HCT116 (cell line): Measurements from ENCODE around the gene TMEFF2. TPM values are rescaled to one million over a fixed set of nuclear protein-coding genes. Genes with fewer than 3 reads are reported as not detected.

ENCODE experiments used
- ATAC-seq: fragments of 200-7000 bp; cut with Tn5 transposase; 2 replicates; pipeline ENCODE4 v1.9.1; 2020; ENCODE audit warnings: mild to moderate bottlenecking, moderate library complexity
- BruUV-seq: library from RNA; stranded (reverse); fragments of 400-500 nt; replicated peaks from 2 replicates; lab custom pipeline; 2021; lab: Mats Ljungman, UMichigan
- CTCF ChIA-PET: fragments of 300-600 bp; sonication (Branson Sonifier 250); formaldehyde crosslinking; loops from one replicate; lab custom pipeline; 2021; ENCODE audit warnings: antibody characterized with exemption; lab: Charles Lee
- POLR2A ChIA-PET: fragments of 300-600, 350-600 bp; sonication (Branson Sonifier 250); formaldehyde crosslinking; loops from one replicate; lab custom pipeline; 2021; ENCODE audit warnings: antibody characterized with exemption; lab: Charles Lee
- RAD21 ChIA-PET, 2 experiments: fragments of 300-600 bp; sonication (Branson Sonifier 250); formaldehyde crosslinking; loops; one replicate each; lab custom pipeline; 2023; ENCODE audit warnings: low total read pairs in 2 of 2; ENCODE audit not compliant: uncharacterized antibody in 2 of 2, unreplicated experiment in 2 of 2, low non-redundant PET in 1 of 2; lab: Charles Lee
- DNase-seq: peaks from one replicate; pipeline ENCODE4 v3.0.0-alpha.2; 2010; ENCODE audit warnings: low read depth, low spot score
- H2AFZ ChIP-seq: fragments of 200-600 bp; shearing (Covaris generic), sonication (generic); 2 replicates; pipeline ENCODE4 v1.6.1; 2017; ENCODE audit warnings: low read depth, mixed run types, mixed read lengths, antibody characterized with exemption, low read length; ENCODE audit not compliant: poor library complexity, severe bottlenecking
- H3K27ac ChIP-seq: 2 replicates; pipeline ENCODE4 v1.5.1; 2012; ENCODE audit warnings: low read depth, low read length
- H3K27me3 ChIP-seq: fragments of 200-600 bp; sonication (generic); 2 replicates; pipeline ENCODE4 v1.6.1; 2016; ENCODE audit warnings: mixed run types, low read length, mixed read lengths; ENCODE audit not compliant: insufficient read depth
- H3K36me3 ChIP-seq, 2 experiments: fragments of 200-500 bp in 1 of 2; fragments of 200-600 bp in 1 of 2; sonication (Bioruptor generic) in 1 of 2; sonication (generic) in 1 of 2; 2 replicates each; pipeline versions ENCODE4 v1.5.1 to v1.6.1; 2014 to 2016; ENCODE audit warnings: low read length in 2 of 2, inconsistent platforms in 1 of 2, mixed read lengths in 1 of 2, mixed run types in 1 of 2; ENCODE audit not compliant: insufficient read depth in 2 of 2, control insufficient read depth in 1 of 2
- H3K4me1 ChIP-seq, 2 experiments: fragments of 200-600 bp in 1 of 2; sonication (generic) in 1 of 2; 2 replicates each; pipeline versions ENCODE4 v1.5.1 to v1.6.1; 2012 to 2017; ENCODE audit warnings: low read length in 2 of 2, inconsistent platforms in 1 of 2, mild to moderate bottlenecking in 1 of 2, mixed read lengths in 1 of 2, mixed run types in 1 of 2, moderate library complexity in 1 of 2; ENCODE audit not compliant: insufficient read depth in 2 of 2, control insufficient read depth in 1 of 2
- H3K4me2 ChIP-seq: fragments of 200-600 bp; sonication (generic); 2 replicates; pipeline ENCODE4 v1.6.1; 2017; ENCODE audit warnings: mixed run types, low read length, mixed read lengths
- H3K4me3 ChIP-seq, 2 experiments: fragments of 200-600 bp in 1 of 2; sonication (generic) in 1 of 2; replicated peaks in 1 of 2; 2 replicates each; pipeline ENCODE4 v1.5.1; 2011 to 2016; ENCODE audit warnings: low read length in 2 of 2, control low read depth in 1 of 2, low read depth in 1 of 2, mild to moderate bottlenecking in 1 of 2, mixed read lengths in 1 of 2, mixed run types in 1 of 2
- H3K79me2 ChIP-seq: fragments of 200-600 bp; sonication (generic); 2 replicates; pipeline ENCODE4 v1.6.1; 2017; ENCODE audit warnings: mild to moderate bottlenecking, mixed run types, low read length, moderate library complexity, mixed read lengths; ENCODE audit not compliant: insufficient read depth
- H3K9ac ChIP-seq: fragments of 200-600 bp; sonication (generic); 2 replicates; pipeline ENCODE4 v1.6.1; 2016; ENCODE audit warnings: low read length, mixed read lengths
- H3K9me2 ChIP-seq: fragments of 200-600 bp; sonication (generic), shearing (Covaris generic); 2 replicates; pipeline ENCODE4 v1.6.1; 2017; ENCODE audit warnings: mixed run types, mild to moderate bottlenecking, moderate library complexity; ENCODE audit not compliant: insufficient read depth
- H3K9me3 ChIP-seq, 2 experiments: fragments of 200-500 bp in 1 of 2; fragments of 200-600 bp in 1 of 2; sonication (Bioruptor generic) in 1 of 2; sonication (generic) in 1 of 2; 2 replicates each; pipeline ENCODE4 v1.6.1; 2014 to 2017; ENCODE audit warnings: low read length in 2 of 2, mixed read lengths in 2 of 2, inconsistent platforms in 1 of 2, low read depth in 1 of 2, mild to moderate bottlenecking in 1 of 2, mixed run types in 1 of 2, moderate library complexity in 1 of 2; ENCODE audit not compliant: control insufficient read depth in 1 of 2, insufficient read depth in 1 of 2
- H4K20me1 ChIP-seq: fragments of 200-600 bp; sonication (generic), shearing (Covaris generic); 2 replicates; pipeline ENCODE4 v1.6.1; 2017; ENCODE audit warnings: mixed run types, mild to moderate bottlenecking, moderate library complexity; ENCODE audit not compliant: insufficient read depth
- ELF1 ChIP-seq: IDR thresholded peaks from 2 replicates; pipeline ENCODE4 v1.6.1; 2012; ENCODE audit warnings: low read depth, borderline replicate concordance
- JUND ChIP-seq: IDR thresholded peaks from 2 replicates; pipeline ENCODE4 v1.6.1; 2012
- MAX ChIP-seq: IDR thresholded peaks from 2 replicates; pipeline ENCODE4 v1.6.1; 2012
- POLR2A ChIP-seq: IDR thresholded peaks from 2 replicates; pipeline ENCODE4 v1.7.0; 2011; ENCODE audit warnings: borderline replicate concordance; ENCODE audit not compliant: insufficient read depth, insufficient read length; ENCODE audit errors: extremely low read depth
- POLR2AphosphoS5 ChIP-seq: IDR thresholded peaks from 2 replicates; pipeline ENCODE4 v1.6.1; 2011; ENCODE audit warnings: mild to moderate bottlenecking, low read depth, low read length, moderate library complexity
- SRF ChIP-seq: IDR thresholded peaks from 2 replicates; pipeline ENCODE4 v1.6.1; 2012; ENCODE audit warnings: low read depth
- ZBTB33 ChIP-seq: IDR thresholded peaks from 2 replicates; pipeline ENCODE4 v1.6.1; 2011; ENCODE audit warnings: mild to moderate bottlenecking, low read length, moderate library complexity; ENCODE audit not compliant: insufficient replicate concordance; ENCODE audit errors: extremely low read depth
- intact Hi-C: fragments of 100-400 bp; cut with micrococcal nuclease; formaldehyde crosslinking; loops from 2 replicates; pipeline ENCODE4 v1.10.0; 2022
- total RNA-seq: library from RNA; stranded (reverse); gene quantifications from one replicate; pipeline ENCODE4 v1.2.1, GENCODE V29; 2021; ENCODE audit not compliant: unreplicated experiment

Gene TMEFF2
- total RNA-seq, 1 experiment from 2014 or later = not detected

GRCh38 chr2:192010073-192010472 lies 184.7 kb downstream of the TMEFF2 start:
- H3K79me2 ChIP-seq = no peaks in the 10 kb centered on the region
- POLR2A ChIA-PET = no interaction called here
- no peak overlapping the region for H3K27ac ChIP-seq
- ATAC-seq (no peak), DNase-seq (no peak)
- CTCF ChIA-PET = no interaction called here
- RAD21 ChIA-PET = no interaction called here
- no peak for TF ChIP-seq ELF1
- H3K9me3 ChIP-seq = no peaks in the 10 kb centered on the region
- H3K4me2 ChIP-seq = no peak overlapping the region
- H3K9ac ChIP-seq = no peak overlapping the region
- H4K20me1 ChIP-seq = no peaks in the 10 kb centered on the region
- H3K4me3 ChIP-seq = no peak overlapping the region
- H3K9me2 ChIP-seq = no peaks in the 10 kb centered on the region
- intact Hi-C loops = no loop called here
- H2AFZ ChIP-seq = no peak overlapping the region
- BruUV-seq = no TSS peak
- H3K4me1 ChIP-seq = no peaks in the 10 kb centered on the region
- no peaks in the 10 kb centered on the region for H3K36me3 ChIP-seq
- no peaks in the 10 kb centered on the region for H3K27me3 ChIP-seq

GRCh38 chr2:192007581-192008228 lies 187.0 kb downstream of the TMEFF2 start:
- ATAC-seq = no peak
- CTCF ChIA-PET = no interaction called here
- intact Hi-C loops = no loop called here

More at GRCh38 chr2:192007581-192008228, 187.0 kb downstream of the TMEFF2 start:
- POLR2A ChIA-PET = no interaction called here
- Histone ChIP-seq H3K4me2 (no peak overlapping the region), H3K27me3 (no peaks in the 10 kb centered on the region), H3K9me3 (no peaks in the 10 kb centered on the region), H3K27ac (no peak overlapping the region), H3K4me1 (peaks cover 0 to 3% of the 10 kb centered on the region in 2 experiments; a peak in 2 of 4 replicates), H3K9me2 (no peaks in the 10 kb centered on the region), H3K4me3 (no peak overlapping the region), H3K36me3 (no peaks in the 10 kb centered on the region), H4K20me1 (no peaks in the 10 kb centered on the region), H2AFZ (no peak overlapping the region), H3K79me2 (no peaks in the 10 kb centered on the region), H3K9ac (no peak overlapping the region)
- TF ChIP-seq JUND (no peak), ZBTB33 (no peak), POLR2AphosphoS5 (no peak), SRF (no peak), MAX (no peak), POLR2A (no peak)
- no peak for DNase-seq
- no TSS peak for BruUV-seq
- RAD21 ChIA-PET = no interaction called here
